SK-N-SH (cell line): Measurements from ENCODE around the gene OAS1. TPM values are rescaled to one million over a fixed set of nuclear protein-coding genes. Genes with fewer than 3 reads are reported as not detected.

ENCODE experiments used
- CTCF ChIA-PET: fragments of 300-600, 350-600 bp; formaldehyde crosslinking; extraction: SDS; loops from one replicate; lab custom pipeline; 2021; lab: Yijun Ruan, JAX
- POLR2A ChIA-PET: fragments of 350-600 bp; sonication (Branson Sonifier 250); formaldehyde crosslinking; extraction: SDS; loops from one replicate; lab custom pipeline; 2020; ENCODE audit warnings: antibody characterized with exemption, inconsistent platforms; lab: Yijun Ruan, JAX
- DNase-seq: peaks from one replicate; pipeline ENCODE4 v3.0.0; 2012
- H2AFZ ChIP-seq: fragments of 200-600 bp; sonication (generic); 2 replicates; pipeline ENCODE4 v1.8.1; 2016; ENCODE audit warnings: antibody characterized with exemption, mild to moderate bottlenecking, low read depth
- H3F3A ChIP-seq: fragments of 200-600 bp; sonication (generic); replicated peaks from 2 replicates; pipeline ENCODE3; 2016; ENCODE audit warnings: antibody characterized with exemption, mild to moderate bottlenecking; ENCODE audit not compliant: insufficient read depth
- H3K27ac ChIP-seq, 2 experiments: fragments of 200-500 bp in 1 of 2; fragments of 200-600 bp in 1 of 2; sonication (Bioruptor generic) in 1 of 2; sonication (generic), shearing (Covaris generic) in 1 of 2; 2 replicates each; pipeline versions ENCODE4 v1.5.1 to v1.6.1; 2014 to 2016; ENCODE audit warnings: low read depth in 2 of 2, inconsistent platforms in 1 of 2, low read length in 1 of 2, mild to moderate bottlenecking in 1 of 2, mixed read lengths in 1 of 2
- H3K27me3 ChIP-seq: fragments of 200-600 bp; sonication (generic), shearing (Covaris generic); 2 replicates; pipeline ENCODE4 v1.6.1; 2016; ENCODE audit warnings: mixed run types; ENCODE audit not compliant: insufficient read depth
- H3K36me3 ChIP-seq, 2 experiments: fragments of 200-500 bp in 1 of 2; fragments of 200-600 bp in 1 of 2; sonication (Bioruptor generic) in 1 of 2; sonication (generic) in 1 of 2; replicated peaks in 1 of 2; 2 replicates each; pipeline versions ENCODE3 to v1.5.1; 2014 to 2016; ENCODE audit warnings: low read length in 1 of 2, mild to moderate bottlenecking in 1 of 2; ENCODE audit not compliant: insufficient read depth in 2 of 2, control insufficient read depth in 1 of 2
- H3K4me1 ChIP-seq, 2 experiments: fragments of 200-500 bp in 1 of 2; fragments of 200-600 bp in 1 of 2; sonication (Bioruptor generic) in 1 of 2; sonication (generic), shearing (Covaris generic) in 1 of 2; 2 replicates each; pipeline versions ENCODE4 v1.5.1 to v1.6.1; 2014 to 2016; ENCODE audit warnings: low read depth in 1 of 2, low read length in 1 of 2, mixed run types in 1 of 2; ENCODE audit not compliant: insufficient read depth in 2 of 2, control insufficient read depth in 1 of 2
- H3K4me2 ChIP-seq: fragments of 200-600 bp; sonication (generic), shearing (Covaris generic); 2 replicates; pipeline ENCODE4 v1.6.1; 2017; ENCODE audit warnings: mixed run types
- H3K4me3 ChIP-seq, 2 experiments: fragments of 200-500 bp in 1 of 2; fragments of 200-600 bp in 1 of 2; sonication (Bioruptor generic) in 1 of 2; sonication (generic), shearing (Covaris generic) in 1 of 2; 2 replicates each; pipeline versions ENCODE4 v1.5.1 to v1.8.1; 2014 to 2016; ENCODE audit warnings: low read depth in 2 of 2, inconsistent platforms in 1 of 2, low read length in 1 of 2, mild to moderate bottlenecking in 1 of 2, mixed read lengths in 1 of 2, moderate library complexity in 1 of 2
- H3K79me2 ChIP-seq: fragments of 200-600 bp; sonication (generic); 2 replicates; pipeline ENCODE4 v1.8.1; 2017; ENCODE audit warnings: mild to moderate bottlenecking; ENCODE audit not compliant: insufficient read depth
- H3K9ac ChIP-seq: fragments of 200-600 bp; sonication (generic); 2 replicates; pipeline ENCODE4 v1.6.1; 2017; ENCODE audit warnings: mixed run types
- H3K9me2 ChIP-seq: fragments of 200-600 bp; sonication (generic); 2 replicates; pipeline ENCODE4 v1.6.1; 2017; ENCODE audit warnings: mixed run types
- H3K9me3 ChIP-seq: fragments of 200-600 bp; sonication (generic); 2 replicates; pipeline ENCODE4 v1.6.1; 2017; ENCODE audit warnings: mixed run types, mild to moderate bottlenecking, moderate library complexity
- H4K20me1 ChIP-seq: fragments of 200-600 bp; sonication (generic); 2 replicates; pipeline ENCODE4 v1.6.1; 2017; ENCODE audit warnings: mild to moderate bottlenecking, mixed run types; ENCODE audit not compliant: insufficient read depth
- CHD2 ChIP-seq: fragments of 150-350 bp; IDR thresholded peaks from 2 replicates; pipeline ENCODE4 v1.6.1; 2018; ENCODE audit warnings: low read length; ENCODE audit not compliant: partially characterized antibody
- CTCF ChIP-seq: fragments of 200-600 bp; sonication (generic); IDR thresholded peaks from 2 replicates; pipeline ENCODE4 v1.6.1; 2017; ENCODE audit warnings: antibody characterized with exemption, mild to moderate bottlenecking, moderate library complexity
- ELF1 ChIP-seq: IDR thresholded peaks from 2 replicates; pipeline ENCODE4 v1.4.0; 2012
- MEF2A ChIP-seq: IDR thresholded peaks from 2 replicates; pipeline ENCODE4 v1.4.0; 2012; ENCODE audit warnings: low read depth, borderline replicate concordance
- NFIC ChIP-seq: IDR thresholded peaks from 2 replicates; pipeline ENCODE4 v1.4.0; 2012; ENCODE audit warnings: borderline replicate concordance
- POLR2AphosphoS5 ChIP-seq: IDR thresholded peaks from 2 replicates; pipeline ENCODE4 v1.6.1; 2012; ENCODE audit warnings: low read depth, low read length
- RCOR1 ChIP-seq: fragments of 150-350 bp; IDR thresholded peaks from 2 replicates; pipeline ENCODE4 v1.6.1; 2017; ENCODE audit warnings: antibody characterized with exemption, low read length
- REST ChIP-seq: IDR thresholded peaks from 2 replicates; pipeline ENCODE4 v1.6.1; 2012; ENCODE audit warnings: mild to moderate bottlenecking, low read depth, low read length, moderate library complexity
- SIN3A ChIP-seq: IDR thresholded peaks from 2 replicates; pipeline ENCODE4 v1.6.1; 2012; ENCODE audit warnings: low read depth, mild to moderate bottlenecking, low read length, moderate library complexity, borderline replicate concordance
- TEAD4 ChIP-seq: IDR thresholded peaks from 2 replicates; pipeline ENCODE4 v1.4.0; 2012; ENCODE audit warnings: mild to moderate bottlenecking, borderline replicate concordance; ENCODE audit not compliant: insufficient read depth
- USF1 ChIP-seq: IDR thresholded peaks from 2 replicates; pipeline ENCODE4 v1.4.0; 2012; ENCODE audit warnings: low read depth, borderline replicate concordance
- YY1 ChIP-seq: IDR thresholded peaks from 2 replicates; pipeline ENCODE4 v1.4.0; 2012; ENCODE audit warnings: low read depth, mild to moderate bottlenecking
- WGBS: methylation state at CpG from one replicate; pipeline ENCODE4 v1.1.6; 2017; ENCODE audit warnings: low lambda C conversion rate; 5-methylcytosine and 5-hydroxymethylcytosine counted together
- polyA plus RNA-seq, 3 experiments: library from polyadenylated mRNA; depleted of rRNA; stranded (reverse); fragments of >200 nt; gene quantifications; 2 replicates each; pipeline ENCODE4 v1.2.3, GENCODE V29; 2012
- TF ChIP-seq, protein P1 (sequence below): fragments of 150-350 bp; IDR thresholded peaks from 2 replicates; pipeline ENCODE4 v1.6.1; 2017; ENCODE audit warnings: antibody characterized with exemption, low read length, low read depth, borderline replicate concordance
- TF ChIP-seq, protein P2 (sequence below): fragments of 150-350 bp; IDR thresholded peaks from 2 replicates; pipeline ENCODE4 v1.6.1; 2016; ENCODE audit warnings: mild to moderate bottlenecking, low read depth, low read length

Gene OAS1
- polyA plus RNA-seq, 1 of the 3 experiments (the other 2 are of a cell fraction): 1.1 TPM

- Histone ChIP-seq H3K9me3 (no peaks in the 10 kb centered on the region), H3K36me3 (no peaks in the 10 kb centered on the region), H3K4me2 (no peak overlapping the region), H2AFZ (no peak overlapping the region), H3K27me3 (no peaks in the 10 kb centered on the region), H3F3A (no peaks in the 10 kb centered on the region), H3K27ac (no peak overlapping the region), H3K9ac (no peak overlapping the region), H3K4me3 (no peak overlapping the region), H3K4me1 (peaks cover 0 to 7% of the 10 kb centered on the region in 2 experiments; a peak in 1 of 4 replicates), H4K20me1 (no peaks in the 10 kb centered on the region), H3K9me2 (no peaks in the 10 kb centered on the region), H3K79me2 (no peaks in the 10 kb centered on the region)
- DNase-seq: no peak
- TF ChIP-seq ELF1 (no peak), SIN3A (no peak), REST (no peak), TEAD4 (no peak), YY1 (no peak), RCOR1 (no peak), NFIC (no peak), POLR2AphosphoS5 (no peak), MEF2A (no peak), CHD2 (no peak), CTCF (no peak), USF1 (no peak)
- TF ChIP-seq, protein P1, sequence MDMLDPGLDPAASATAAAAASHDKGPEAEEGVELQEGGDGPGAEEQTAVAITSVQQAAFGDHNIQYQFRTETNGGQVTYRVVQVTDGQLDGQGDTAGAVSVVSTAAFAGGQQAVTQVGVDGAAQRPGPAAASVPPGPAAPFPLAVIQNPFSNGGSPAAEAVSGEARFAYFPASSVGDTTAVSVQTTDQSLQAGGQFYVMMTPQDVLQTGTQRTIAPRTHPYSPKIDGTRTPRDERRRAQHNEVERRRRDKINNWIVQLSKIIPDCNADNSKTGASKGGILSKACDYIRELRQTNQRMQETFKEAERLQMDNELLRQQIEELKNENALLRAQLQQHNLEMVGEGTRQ: no peak
- TF ChIP-seq, protein P2, sequence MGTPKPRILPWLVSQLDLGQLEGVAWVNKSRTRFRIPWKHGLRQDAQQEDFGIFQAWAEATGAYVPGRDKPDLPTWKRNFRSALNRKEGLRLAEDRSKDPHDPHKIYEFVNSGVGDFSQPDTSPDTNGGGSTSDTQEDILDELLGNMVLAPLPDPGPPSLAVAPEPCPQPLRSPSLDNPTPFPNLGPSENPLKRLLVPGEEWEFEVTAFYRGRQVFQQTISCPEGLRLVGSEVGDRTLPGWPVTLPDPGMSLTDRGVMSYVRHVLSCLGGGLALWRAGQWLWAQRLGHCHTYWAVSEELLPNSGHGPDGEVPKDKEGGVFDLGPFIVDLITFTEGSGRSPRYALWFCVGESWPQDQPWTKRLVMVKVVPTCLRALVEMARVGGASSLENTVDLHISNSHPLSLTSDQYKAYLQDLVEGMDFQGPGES: no peak
- WGBS: 47% methylated on average over 7 of the region's 7 CpGs
- CTCF ChIA-PET: interaction anchor here (0.6 to 1.0 kb wide), 3 partner anchors 19 to 194 kb away, joined by 3 read pairs; no protein-coding TSS in a partner anchor
- POLR2A ChIA-PET: no interaction called here
Observed at GRCh38 chr12:112861284-112861683, 45.5 kb upstream of the OAS1 start.
